H1 (cell line): ENCODE data around the gene SQOR.

Experiments
- CTCF ChIP-seq, 3 experiments: IDR thresholded peaks; 1 replicate in 2 of 3; 2 replicates in 1 of 3; pipeline versions ENCODE4 v1.5.1 to v1.6.1; 2011; ENCODE audit warnings: low read length in 3 of 3, mild to moderate bottlenecking in 3 of 3, inconsistent platforms in 2 of 3, low read depth in 1 of 3, moderate library complexity in 1 of 3; ENCODE audit not compliant: insufficient read depth in 1 of 3; ENCODE audit errors: control extremely low read depth in 1 of 3
- EP300 ChIP-seq, 2 experiments: IDR thresholded peaks; 1 replicate in 1 of 2; 2 replicates in 1 of 2; pipeline ENCODE4 v1.6.1; 2011 to 2012; ENCODE audit warnings: low read depth in 2 of 2, low read length in 2 of 2, mild to moderate bottlenecking in 2 of 2, borderline replicate concordance in 1 of 2, inconsistent platforms in 1 of 2, moderate library complexity in 1 of 2
- GABPA ChIP-seq: IDR thresholded peaks from 2 replicates; pipeline ENCODE4 v1.6.1; 2011; ENCODE audit warnings: mild to moderate bottlenecking, low read length, moderate library complexity, borderline replicate concordance; ENCODE audit not compliant: insufficient read depth
- HDAC6 ChIP-seq: IDR thresholded peaks from one replicate; pipeline ENCODE4 v1.7.1; 2012; ENCODE audit warnings: low read depth, mild to moderate bottlenecking, inconsistent platforms, low read length, moderate library complexity
- POLR2A ChIP-seq, 2 experiments: IDR thresholded peaks; 1 replicate in 1 of 2; 2 replicates in 1 of 2; pipeline ENCODE4 v1.6.1; 2011; ENCODE audit warnings: low read depth in 2 of 2, low read length in 2 of 2, mild to moderate bottlenecking in 2 of 2; ENCODE audit errors: control extremely low read depth in 1 of 2
- POLR2AphosphoS5 ChIP-seq: IDR thresholded peaks from 2 replicates; pipeline ENCODE4 v1.6.1; 2011; ENCODE audit warnings: low read depth, low read length
- TBP ChIP-seq: IDR thresholded peaks from 2 replicates; pipeline ENCODE4 v1.6.1; 2011; ENCODE audit warnings: low read depth, low read length, improper control_type of control experiment
- TF ChIP-seq, protein P1 (sequence below): IDR thresholded peaks from 2 replicates; pipeline ENCODE4 v1.6.1; 2012; ENCODE audit warnings: low read length, inconsistent platforms

DNA sequence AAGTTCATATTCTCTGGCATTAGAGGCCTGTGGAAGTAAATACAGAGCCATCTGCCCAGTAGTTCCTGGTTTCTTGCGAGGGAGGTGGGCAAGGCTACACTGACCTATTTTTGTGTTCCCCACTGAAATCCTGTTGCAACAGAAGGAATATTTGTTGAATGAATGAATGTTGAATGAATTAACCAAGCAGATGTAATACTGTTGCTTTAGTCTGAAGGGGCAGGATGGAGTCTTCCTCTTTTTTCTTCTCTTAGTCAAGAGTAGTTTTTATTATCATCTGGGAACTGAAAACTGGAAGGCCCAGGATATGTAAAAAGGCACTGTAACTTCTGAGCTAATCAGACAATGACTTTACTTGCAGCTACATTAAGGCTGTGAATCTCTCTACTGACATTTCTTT is 30.5 kb upstream of the SQOR start:
- TF ChIP-seq TBP (no peak), POLR2A (IDR thresholded peaks at IDR 0.05; ENCODE audit: control extremely low read depth in 1 of 2, low read depth in 2 of 2, low read length in 2 of 2) (no peak), CTCF (IDR thresholded peaks at IDR 0.05; ENCODE audit: control extremely low read depth in 1 of 3, insufficient read depth in 1 of 3, low read depth in 1 of 3, low read length in 3 of 3) (no peak), POLR2AphosphoS5 (no peak), EP300 (IDR thresholded peaks at IDR 0.05; ENCODE audit: borderline replicate concordance in 1 of 2, low read depth in 2 of 2, low read length in 2 of 2) (no peak), HDAC6 (no peak), GABPA (no peak)
- TF ChIP-seq, protein P1, sequence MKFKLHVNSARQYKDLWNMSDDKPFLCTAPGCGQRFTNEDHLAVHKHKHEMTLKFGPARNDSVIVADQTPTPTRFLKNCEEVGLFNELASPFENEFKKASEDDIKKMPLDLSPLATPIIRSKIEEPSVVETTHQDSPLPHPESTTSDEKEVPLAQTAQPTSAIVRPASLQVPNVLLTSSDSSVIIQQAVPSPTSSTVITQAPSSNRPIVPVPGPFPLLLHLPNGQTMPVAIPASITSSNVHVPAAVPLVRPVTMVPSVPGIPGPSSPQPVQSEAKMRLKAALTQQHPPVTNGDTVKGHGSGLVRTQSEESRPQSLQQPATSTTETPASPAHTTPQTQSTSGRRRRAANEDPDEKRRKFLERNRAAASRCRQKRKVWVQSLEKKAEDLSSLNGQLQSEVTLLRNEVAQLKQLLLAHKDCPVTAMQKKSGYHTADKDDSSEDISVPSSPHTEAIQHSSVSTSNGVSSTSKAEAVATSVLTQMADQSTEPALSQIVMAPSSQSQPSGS, result no peak
